Cardiac muscle cell (in vitro differentiated cells and primary cell): ENCODE measurements around the gene USP16. TPM values are rescaled to one million over a fixed set of nuclear protein-coding genes. Genes with fewer than 3 reads are reported as not detected.
A peak's percentile ranks its signal among the peaks of the same experiment; 100 is the strongest.

Experiments
- DNase-seq, 2 donors: peaks; one replicate each; pipeline versions ENCODE4 v3.0.0 to v3.0.0-alpha.2; 2010 to 2017; ENCODE audit warnings: low read depth in 1 of 2, low spot score in 1 of 2
- H3K27ac ChIP-seq: fragments of 200-600 bp; sonication (generic); 2 replicates; pipeline ENCODE4 v1.5.1; 2016
- H3K27me3 ChIP-seq: fragments of 200-600 bp; sonication (generic); 2 replicates; pipeline ENCODE4 v1.6.0; 2016; ENCODE audit warnings: control low read depth
- H3K36me3 ChIP-seq: fragments of 200-600 bp; sonication (generic); 2 replicates; pipeline ENCODE4 v1.5.1; 2016; ENCODE audit warnings: control low read depth
- H3K4me1 ChIP-seq: fragments of 200-600 bp; sonication (generic); 2 replicates; pipeline ENCODE4 v1.8.1; 2017; ENCODE audit warnings: low read depth, mild to moderate bottlenecking, mixed run types
- H3K4me3 ChIP-seq: fragments of 200-600 bp; sonication (generic); 2 replicates; pipeline ENCODE4 v1.5.1; 2016; ENCODE audit warnings: mild to moderate bottlenecking
- H3K9me3 ChIP-seq: fragments of 200-600 bp; sonication (generic); 2 replicates; pipeline ENCODE4 v1.5.1; 2017; ENCODE audit warnings: low read depth, mild to moderate bottlenecking, control low read depth
- CTCF ChIP-seq: IDR thresholded peaks from 2 replicates; pipeline ENCODE4 v1.5.1; 2012; ENCODE audit warnings: low read depth, mild to moderate bottlenecking, low read length
- polyA plus RNA-seq: library from polyadenylated mRNA; unstranded; fragments of >200 nt; fragmentation: Nextera tagmentation; extraction: Ambion mirVana; gene quantifications from 2 replicates; pipeline ENCODE4 v1.2.1, GENCODE V29; 2016
- total RNA-seq: library from RNA; depleted of rRNA; stranded (reverse); fragments of >200 nt; gene quantifications from 2 replicates; pipeline ENCODE4 v1.2.3, GENCODE V29; 2016

USP16 gene
- total and polyA plus RNA-seq, 2 experiments from 2014 or later = 11.5 to 28.1 TPM

- peaks cover 8% of the 10 kb centered on the region for H3K4me1 ChIP-seq
- DNase-seq = peak in 1 of 2 donors; percentile 2
- H3K27ac ChIP-seq = peak overlapping the region; percentile 74
- H3K4me3 ChIP-seq = peak overlapping the region; percentile 79
- H3K36me3 ChIP-seq = no peaks in the 10 kb centered on the region
- no peaks in the 10 kb centered on the region for H3K27me3 ChIP-seq
- TF ChIP-seq CTCF = no peak
- H3K9me3 ChIP-seq = no peaks in the 10 kb centered on the region
These were observed 32.5 kb upstream of the USP16 start for GRCh38 chr21:28991861-28992525.

GRCh38 chr21:28992526-28993292, 31.8 kb upstream of the USP16 start, which contains the start of gene LTN1:
Gene LTN1 (minus strand): TSS chr21:28992877. CDS start chr21:28992805, 72 bp downstream.
- peak within 1 kb of the TSS; percentile 79 for H3K4me3 ChIP-seq
- no peaks in the 10 kb centered on the region for H3K27me3 ChIP-seq
- no peaks in the 10 kb centered on the region for H3K9me3 ChIP-seq
- peak within 1 kb of the TSS; percentile 83 for H3K27ac ChIP-seq
- DNase-seq = peak; percentile 98 to 100
- peaks cover 8% of the 10 kb centered on the region for H3K4me1 ChIP-seq
- TF ChIP-seq CTCF = no peak
- H3K36me3 ChIP-seq = no peaks in the 10 kb centered on the region

GRCh38 chr21:28993293-28993629, 31.2 kb upstream of the USP16 start:
- H3K27ac ChIP-seq = peak overlapping the region; percentile 83
- TF ChIP-seq CTCF = no peak
- H3K36me3 ChIP-seq = no peaks in the 10 kb centered on the region

GRCh38 chr21:29002442-29003144, 21.9 kb upstream of the USP16 start:
- Histone ChIP-seq H3K4me3 (peak overlapping the region; percentile 44), H3K9me3 (no peaks in the 10 kb centered on the region), H3K4me1 (no peaks in the 10 kb centered on the region), H3K36me3 (no peaks in the 10 kb centered on the region), H3K27ac (peak overlapping the region; percentile 94), H3K27me3 (no peaks in the 10 kb centered on the region)
- peak; percentile 98 for DNase-seq
- TF ChIP-seq CTCF = no peak

More at GRCh38 chr21:28993293-28993629, 31.2 kb upstream of the USP16 start:
- H3K4me1 ChIP-seq = peaks cover 8% of the 10 kb centered on the region
- no peaks in the 10 kb centered on the region for H3K27me3 ChIP-seq
- no peaks in the 10 kb centered on the region for H3K9me3 ChIP-seq
- no peak for DNase-seq
- H3K4me3 ChIP-seq = peak overlapping the region; percentile 79

- Histone ChIP-seq H3K27ac (no peak overlapping the region), H3K4me3 (no peak overlapping the region), H3K36me3 (peaks cover 5% of the 10 kb centered on the region), H3K4me1 (no peaks in the 10 kb centered on the region), H3K9me3 (no peaks in the 10 kb centered on the region), H3K27me3 (no peaks in the 10 kb centered on the region)
- peak in 1 of 2 donors; percentile 10 for DNase-seq
- TF ChIP-seq CTCF = no peak
These were observed 18.8 kb upstream of the USP16 start for GRCh38 chr21:29005696-29006095.
